ENCODE results near the gene BRD9.
A peak's percentile ranks its signal among the peaks of the same experiment; 100 is the strongest.
"Not testable (repeated sequence)": the region's sequence is repeated elsewhere in the genome, so short reads cannot be mapped to it uniquely, and the experiment has no call there.

The BRD9 gene

DNA sequence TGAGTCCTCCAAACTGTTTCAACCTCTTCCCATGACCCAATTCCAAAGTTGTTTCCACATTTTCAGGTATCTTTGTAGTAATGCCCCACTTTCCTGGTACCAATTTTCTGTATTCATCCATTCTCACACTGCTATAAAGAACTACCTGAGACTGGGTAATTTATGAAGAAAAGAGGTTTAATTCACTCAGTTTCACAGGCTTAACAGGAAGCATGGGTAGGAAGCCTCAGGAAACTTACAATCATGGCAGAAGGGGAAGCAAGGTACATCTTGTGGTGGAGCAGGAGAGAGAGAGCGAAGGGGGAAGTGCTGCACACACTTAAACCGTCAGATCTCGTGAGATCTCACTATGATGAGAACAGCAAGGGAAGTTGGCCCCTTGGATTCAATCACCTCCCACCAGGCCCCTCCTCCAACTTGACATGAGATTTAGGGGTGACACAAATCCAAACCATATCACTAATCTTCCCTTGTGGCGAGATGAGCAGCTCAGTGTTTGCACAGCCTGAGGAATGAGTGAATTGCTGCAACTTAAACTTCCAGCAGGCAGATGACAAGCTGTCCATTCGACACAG is 43.0 kb upstream of the BRD9 start:
- no peak for DNase-seq
- no peak overlapping the region for H3K27ac ChIP-seq
- in situ Hi-C loops (cut with HindIII; ENCODE audit: low pct_ligation_motif_present, low sequenced_read_pairs): loop anchor here (25.0 kb wide), 1 partner anchor 227 kb away; no protein-coding TSS in a partner anchor
- H3K27me3 ChIP-seq (replicated peaks): peaks cover 17% of the 10 kb centered on the region
- TF ChIP-seq, protein P1, sequence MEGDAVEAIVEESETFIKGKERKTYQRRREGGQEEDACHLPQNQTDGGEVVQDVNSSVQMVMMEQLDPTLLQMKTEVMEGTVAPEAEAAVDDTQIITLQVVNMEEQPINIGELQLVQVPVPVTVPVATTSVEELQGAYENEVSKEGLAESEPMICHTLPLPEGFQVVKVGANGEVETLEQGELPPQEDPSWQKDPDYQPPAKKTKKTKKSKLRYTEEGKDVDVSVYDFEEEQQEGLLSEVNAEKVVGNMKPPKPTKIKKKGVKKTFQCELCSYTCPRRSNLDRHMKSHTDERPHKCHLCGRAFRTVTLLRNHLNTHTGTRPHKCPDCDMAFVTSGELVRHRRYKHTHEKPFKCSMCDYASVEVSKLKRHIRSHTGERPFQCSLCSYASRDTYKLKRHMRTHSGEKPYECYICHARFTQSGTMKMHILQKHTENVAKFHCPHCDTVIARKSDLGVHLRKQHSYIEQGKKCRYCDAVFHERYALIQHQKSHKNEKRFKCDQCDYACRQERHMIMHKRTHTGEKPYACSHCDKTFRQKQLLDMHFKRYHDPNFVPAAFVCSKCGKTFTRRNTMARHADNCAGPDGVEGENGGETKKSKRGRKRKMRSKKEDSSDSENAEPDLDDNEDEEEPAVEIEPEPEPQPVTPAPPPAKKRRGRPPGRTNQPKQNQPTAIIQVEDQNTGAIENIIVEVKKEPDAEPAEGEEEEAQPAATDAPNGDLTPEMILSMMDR (IDR thresholded peaks at IDR 0.05; ENCODE audit: low read depth, low read length, missing control alignments): no peak
- no peaks in the 10 kb centered on the region for H3K36me3 ChIP-seq (replicated peaks)
- no peak overlapping the region for H3K4me3 ChIP-seq (ENCODE audit: low read depth, low read length)

DNA sequence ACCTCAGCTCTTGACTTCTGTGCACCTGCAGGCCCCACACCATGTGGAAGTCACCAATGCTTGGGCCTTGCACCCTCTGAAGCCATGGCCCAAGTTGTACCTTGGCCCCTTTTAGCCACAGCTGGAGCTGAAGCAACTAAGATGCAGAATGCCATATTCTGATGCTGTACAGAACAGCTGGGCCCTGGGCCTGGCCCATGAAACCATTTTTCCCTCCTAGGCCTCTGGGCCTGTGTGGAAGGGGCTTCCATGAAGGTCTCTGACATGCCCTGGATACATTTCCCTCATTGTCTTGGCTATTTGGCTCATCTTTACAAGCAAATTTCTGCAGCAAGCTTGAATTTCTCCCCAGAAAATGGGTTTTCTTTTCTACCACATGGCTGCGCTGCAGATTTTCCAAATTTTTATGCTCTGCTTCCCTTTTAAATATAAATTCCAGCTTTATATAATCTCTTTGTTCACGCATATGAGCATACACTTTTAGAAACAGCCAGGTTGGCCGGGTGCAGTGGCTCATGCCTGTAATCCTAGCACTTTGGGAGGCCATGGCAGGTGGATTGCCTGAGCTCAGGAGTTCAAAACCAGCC is 41.9 kb upstream of the BRD9 start:
- not testable (repeated sequence) for H3K36me3 ChIP-seq (replicated peaks); DNase-seq; H3K27ac ChIP-seq; H3K4me3 ChIP-seq (ENCODE audit: low read depth, low read length)
- TF ChIP-seq, protein P1 (IDR thresholded peaks at IDR 0.05; ENCODE audit: low read depth, low read length, missing control alignments): peak; percentile 25
- in situ Hi-C loops (cut with HindIII; ENCODE audit: low pct_ligation_motif_present, low sequenced_read_pairs): loop anchor here (25.0 kb wide), 1 partner anchor 228 kb away; no protein-coding TSS in a partner anchor
- peaks cover 17% of the 10 kb centered on the region for H3K27me3 ChIP-seq (replicated peaks)

DNA sequence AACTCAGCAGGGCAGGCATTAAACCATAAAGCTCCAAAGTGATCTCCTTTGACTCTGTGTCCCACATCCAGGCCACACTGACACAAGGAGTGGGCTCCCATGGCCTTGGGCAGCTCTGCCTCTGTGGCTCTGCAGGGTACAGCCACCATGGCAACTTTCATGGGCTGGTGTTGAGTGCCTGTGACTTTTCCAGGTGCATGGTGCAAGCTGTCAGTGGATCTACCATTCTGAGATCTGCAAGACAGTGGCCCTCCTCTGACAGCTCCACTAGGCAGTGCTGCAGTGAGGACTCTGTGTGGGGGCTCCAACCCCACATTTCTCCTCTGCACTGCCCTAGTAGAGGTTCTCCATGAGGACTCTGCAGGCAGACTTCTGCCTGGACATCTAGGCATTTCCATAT is 41.4 kb upstream of the BRD9 start:
- in situ Hi-C loops (cut with HindIII; ENCODE audit: low pct_ligation_motif_present, low sequenced_read_pairs): loop anchor here (25.0 kb wide), 1 partner anchor 228 kb away; no protein-coding TSS in a partner anchor
- not testable (repeated sequence) for H3K4me3 ChIP-seq (ENCODE audit: low read depth, low read length); DNase-seq; H3K36me3 ChIP-seq (replicated peaks); H3K27ac ChIP-seq
- H3K27me3 ChIP-seq (replicated peaks): peaks cover 17% of the 10 kb centered on the region

DNA sequence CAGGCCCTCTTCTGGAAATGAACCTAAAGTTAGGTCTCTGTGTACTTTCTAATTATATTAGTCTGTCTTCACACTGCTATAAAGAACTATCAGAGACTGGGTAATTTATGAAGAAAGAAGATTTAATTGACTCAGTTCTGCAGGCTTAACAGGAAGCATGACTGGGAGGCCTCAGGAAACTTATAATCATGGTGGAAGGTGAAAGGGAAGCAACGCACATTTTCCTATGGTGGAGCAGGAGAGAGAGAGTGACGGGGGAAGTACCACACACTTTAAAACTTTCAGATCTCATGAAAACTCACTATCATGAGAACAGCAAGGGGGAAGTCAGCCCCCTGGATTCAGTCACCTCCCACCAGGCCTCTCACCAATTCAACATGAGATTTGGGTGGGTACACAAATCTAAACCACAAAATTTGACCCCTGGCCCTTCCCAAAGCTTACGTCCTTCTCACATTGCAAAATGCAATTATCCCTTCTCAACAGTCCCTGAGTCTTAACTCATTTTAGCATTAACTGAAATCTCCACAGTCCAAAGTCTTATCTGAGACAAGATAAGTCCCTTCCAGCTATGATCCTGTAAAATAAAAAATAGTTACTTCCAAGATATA is 40.8 kb upstream of the BRD9 start:
- Histone ChIP-seq H3K36me3 (replicated peaks) (no peaks in the 10 kb centered on the region), H3K4me3 (ENCODE audit: low read depth, low read length) (no peak overlapping the region), H3K27ac (no peak overlapping the region), H3K27me3 (replicated peaks) (peaks cover 17% of the 10 kb centered on the region)
- no peak for DNase-seq
- in situ Hi-C loops (cut with HindIII; ENCODE audit: low pct_ligation_motif_present, low sequenced_read_pairs): loop anchor here (25.0 kb wide), 1 partner anchor 229 kb away; no protein-coding TSS in a partner anchor
- TF ChIP-seq, protein P1 (IDR thresholded peaks at IDR 0.05; ENCODE audit: low read depth, low read length, missing control alignments): no peak

DNA sequence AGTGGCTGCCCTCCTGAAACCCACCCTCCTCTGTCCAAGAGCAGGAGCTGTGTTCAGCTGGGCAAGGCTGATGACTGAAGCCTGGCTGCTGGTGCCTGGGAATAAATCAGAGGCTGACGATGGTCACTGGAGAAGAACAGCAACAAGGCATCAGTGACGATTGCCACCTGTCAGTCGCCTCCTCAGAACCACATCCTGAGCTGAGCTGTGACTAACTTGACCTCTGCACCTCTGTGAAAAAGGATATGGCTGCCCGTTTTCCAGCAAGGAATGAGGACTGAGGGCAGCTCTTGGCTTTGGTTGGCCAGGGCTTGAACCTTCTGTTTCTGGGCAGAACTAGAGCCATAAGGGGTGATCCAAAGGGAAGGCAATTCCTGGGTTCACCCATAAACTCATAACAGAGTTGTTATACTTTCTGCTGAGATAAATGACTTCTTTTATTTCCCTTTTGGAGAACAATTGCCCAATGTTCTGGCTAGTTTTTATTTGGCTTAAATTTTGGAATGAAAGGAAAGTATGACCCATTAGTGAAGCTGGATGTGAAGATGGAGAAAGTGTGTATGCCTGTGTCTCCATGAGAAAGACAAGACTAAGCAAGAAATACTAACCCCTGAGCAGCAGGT is 40.1 kb upstream of the BRD9 start:
- Histone ChIP-seq H3K27ac (no peak overlapping the region), H3K36me3 (replicated peaks) (no peaks in the 10 kb centered on the region), H3K4me3 (ENCODE audit: low read depth, low read length) (no peak overlapping the region), H3K27me3 (replicated peaks) (peaks cover 15% of the 10 kb centered on the region)
- no peak for DNase-seq
- in situ Hi-C loops (cut with HindIII; ENCODE audit: low pct_ligation_motif_present, low sequenced_read_pairs): loop anchor here (25.0 kb wide), 1 partner anchor 230 kb away; no protein-coding TSS in a partner anchor
- TF ChIP-seq, protein P1 (IDR thresholded peaks at IDR 0.05; ENCODE audit: low read depth, low read length, missing control alignments): no peak

DNA sequence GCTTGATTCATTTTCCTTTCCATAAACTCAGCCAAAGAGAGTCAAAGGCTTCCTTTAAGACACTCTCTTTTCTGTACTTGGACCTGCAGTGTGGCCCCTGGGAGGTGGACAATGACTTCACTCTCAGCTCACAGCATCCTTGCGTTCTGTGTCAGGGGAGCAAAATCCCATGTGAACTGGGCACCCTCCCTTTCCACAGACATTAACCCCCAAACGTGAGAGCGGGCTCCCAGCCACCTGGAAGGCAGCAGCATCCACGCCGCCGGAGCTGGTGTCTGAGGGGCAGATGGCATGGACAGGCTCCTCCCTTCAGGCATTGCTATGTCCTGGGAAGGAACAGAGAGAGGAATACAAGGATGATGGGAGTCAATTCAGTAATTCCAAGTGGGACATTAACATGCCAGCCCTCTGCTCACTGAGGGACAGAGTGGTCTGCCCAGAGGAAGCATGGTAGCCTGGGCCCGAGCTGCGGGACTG is 39.6 kb upstream of the BRD9 start:
- Histone ChIP-seq H3K27me3 (replicated peaks) (peaks cover 14% of the 10 kb centered on the region), H3K27ac (no peak overlapping the region), H3K36me3 (replicated peaks) (no peaks in the 10 kb centered on the region), H3K4me3 (ENCODE audit: low read depth, low read length) (no peak overlapping the region)
- TF ChIP-seq, protein P1 (IDR thresholded peaks at IDR 0.05; ENCODE audit: low read depth, low read length, missing control alignments): no peak
- in situ Hi-C loops (cut with HindIII; ENCODE audit: low pct_ligation_motif_present, low sequenced_read_pairs): loop anchor here (25.0 kb wide), 1 partner anchor 230 kb away; no protein-coding TSS in a partner anchor
- DNase-seq: no peak
